ENCODE measurements around the gene CA12. TPM values are rescaled to one million over a fixed set of nuclear protein-coding genes. Genes with fewer than 3 reads are reported as not detected.

The CA12 gene
- total RNA-seq, 2 donors from 2014 or later: 1.2 to 2.1 TPM

DNA sequence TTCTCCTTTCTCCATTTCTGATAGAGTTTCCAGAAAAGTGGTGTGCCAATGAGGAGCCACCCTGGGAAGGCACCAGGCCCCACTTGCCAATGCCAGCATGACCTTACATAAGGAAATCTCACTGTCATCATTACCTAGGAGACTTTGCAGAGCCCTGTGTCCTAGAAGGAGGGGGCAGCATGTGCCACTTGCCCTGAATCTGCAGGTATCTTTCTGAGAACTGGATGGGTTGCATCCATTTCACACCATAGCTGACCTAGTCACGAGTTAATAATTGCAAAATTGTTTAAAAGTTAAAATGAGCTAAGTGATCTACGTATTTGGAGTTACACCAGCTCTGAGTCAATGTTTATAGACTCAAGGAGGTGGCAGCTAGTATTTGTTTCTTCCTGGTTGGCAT, 14.3 kb downstream of the CA12 start:
- 90% methylated on average over 2 of the region's 2 CpGs for WGBS, 2 experiments (ENCODE audit: insufficient coverage in 1 of 2, insufficient read length in 1 of 2)
- no peak overlapping the region for H3K9ac ChIP-seq (ENCODE audit: extremely low read depth, low read length, poor library complexity, severe bottlenecking)
- peaks cover 18% of the 10 kb centered on the region for H3K4me1 Mint-ChIP-seq
- TF ChIP-seq, protein P1, sequence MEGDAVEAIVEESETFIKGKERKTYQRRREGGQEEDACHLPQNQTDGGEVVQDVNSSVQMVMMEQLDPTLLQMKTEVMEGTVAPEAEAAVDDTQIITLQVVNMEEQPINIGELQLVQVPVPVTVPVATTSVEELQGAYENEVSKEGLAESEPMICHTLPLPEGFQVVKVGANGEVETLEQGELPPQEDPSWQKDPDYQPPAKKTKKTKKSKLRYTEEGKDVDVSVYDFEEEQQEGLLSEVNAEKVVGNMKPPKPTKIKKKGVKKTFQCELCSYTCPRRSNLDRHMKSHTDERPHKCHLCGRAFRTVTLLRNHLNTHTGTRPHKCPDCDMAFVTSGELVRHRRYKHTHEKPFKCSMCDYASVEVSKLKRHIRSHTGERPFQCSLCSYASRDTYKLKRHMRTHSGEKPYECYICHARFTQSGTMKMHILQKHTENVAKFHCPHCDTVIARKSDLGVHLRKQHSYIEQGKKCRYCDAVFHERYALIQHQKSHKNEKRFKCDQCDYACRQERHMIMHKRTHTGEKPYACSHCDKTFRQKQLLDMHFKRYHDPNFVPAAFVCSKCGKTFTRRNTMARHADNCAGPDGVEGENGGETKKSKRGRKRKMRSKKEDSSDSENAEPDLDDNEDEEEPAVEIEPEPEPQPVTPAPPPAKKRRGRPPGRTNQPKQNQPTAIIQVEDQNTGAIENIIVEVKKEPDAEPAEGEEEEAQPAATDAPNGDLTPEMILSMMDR (conservative IDR thresholded peaks at IDR 0.05): no peak
- H3K36me3 ChIP-seq (ENCODE audit: control insufficient read depth, insufficient read depth, low read length): no peaks in the 10 kb centered on the region
- H3K4me1 ChIP-seq (ENCODE audit: control insufficient read depth, insufficient read depth, low read length): no peaks in the 10 kb centered on the region
- H3K9me3 Mint-ChIP-seq: no peaks in the 10 kb centered on the region
- no peaks in the 10 kb centered on the region for H3K27me3 ChIP-seq (ENCODE audit: control insufficient read depth, insufficient read depth, low read length, poor library complexity, severe bottlenecking)
- H3K27ac Mint-ChIP-seq: no peak overlapping the region
- no peak overlapping the region for H3K4me3 Mint-ChIP-seq
- H3K4me3 ChIP-seq (ENCODE audit: low read length): no peak overlapping the region
- H3K27me3 Mint-ChIP-seq (ENCODE audit: insufficient read depth): peaks cover 10% of the 10 kb centered on the region
- H3K9me3 ChIP-seq (ENCODE audit: control insufficient read depth, low read length): no peaks in the 10 kb centered on the region
- H3K36me3 Mint-ChIP-seq (ENCODE audit: low read depth): no peaks in the 10 kb centered on the region
- DNase-seq: no peak
- no peak overlapping the region for H3K27ac ChIP-seq (ENCODE audit: low read depth, low read length)

DNA sequence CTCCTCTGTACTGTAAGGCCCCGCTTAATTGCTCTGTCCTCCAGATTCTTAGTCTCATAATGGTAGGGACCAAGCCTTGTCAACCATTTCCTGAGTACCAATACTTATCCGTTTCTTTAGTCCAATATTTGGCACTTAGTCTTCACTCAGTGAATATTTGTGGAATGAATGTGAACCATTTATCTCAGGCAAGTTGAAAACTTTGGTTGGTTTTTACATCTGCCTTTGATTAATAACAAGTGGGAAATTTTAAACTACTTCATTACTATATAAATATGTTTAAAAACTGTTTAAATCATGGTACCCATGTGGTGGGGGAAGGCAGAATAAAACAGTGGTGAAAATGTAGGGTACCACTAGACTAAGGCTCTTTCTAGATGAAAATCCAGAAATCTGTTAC, 15.2 kb downstream of the CA12 start:
- no peaks in the 10 kb centered on the region for H3K4me1 ChIP-seq (ENCODE audit: control insufficient read depth, insufficient read depth, low read length)
- TF ChIP-seq, protein P1 (conservative IDR thresholded peaks at IDR 0.05): no peak
- H3K36me3 Mint-ChIP-seq (ENCODE audit: low read depth): no peaks in the 10 kb centered on the region
- DNase-seq: no peak
- H3K36me3 ChIP-seq (ENCODE audit: control insufficient read depth, insufficient read depth, low read length): no peaks in the 10 kb centered on the region
- no peak overlapping the region for H3K27ac Mint-ChIP-seq
- H3K4me3 Mint-ChIP-seq: no peak overlapping the region
- H3K9me3 Mint-ChIP-seq: no peaks in the 10 kb centered on the region
- no peak overlapping the region for H3K4me3 ChIP-seq (ENCODE audit: low read length)
- H3K9me3 ChIP-seq (ENCODE audit: control insufficient read depth, low read length): no peaks in the 10 kb centered on the region
- no peaks in the 10 kb centered on the region for H3K27me3 ChIP-seq (ENCODE audit: control insufficient read depth, insufficient read depth, low read length, poor library complexity, severe bottlenecking)
- no peak overlapping the region for H3K27ac ChIP-seq (ENCODE audit: low read depth, low read length)
- WGBS, 2 experiments (ENCODE audit: insufficient coverage in 1 of 2, insufficient read length in 1 of 2): 98% methylated on average over 2 of the region's 2 CpGs; no CpG with 5 or more reads in 1 of the 2 experiments
- H3K27me3 Mint-ChIP-seq (ENCODE audit: insufficient read depth): peaks cover 16% of the 10 kb centered on the region
- peaks cover 22% of the 10 kb centered on the region for H3K4me1 Mint-ChIP-seq
- no peak overlapping the region for H3K9ac ChIP-seq (ENCODE audit: extremely low read depth, low read length, poor library complexity, severe bottlenecking)

DNA sequence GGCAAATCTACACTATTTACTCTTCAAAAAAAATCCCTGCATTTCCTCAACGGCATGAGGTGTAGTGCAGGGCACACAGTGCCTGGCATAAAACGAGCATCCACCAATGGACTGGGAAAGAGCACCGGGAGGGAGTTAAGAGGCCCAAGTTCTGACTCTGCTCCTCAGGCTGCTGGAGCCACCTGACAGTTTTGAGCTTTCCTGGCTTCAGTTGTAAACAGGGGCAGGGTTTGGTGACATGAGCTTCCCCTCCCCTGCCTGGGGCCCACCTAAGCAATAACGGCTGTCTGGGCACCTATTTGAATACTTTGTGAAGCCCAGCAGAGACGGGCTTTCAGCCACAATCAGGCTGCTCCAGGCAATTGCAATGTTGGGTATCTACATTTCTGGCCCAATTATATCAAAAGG, 16.4 kb downstream of the CA12 start:
- H3K4me1 Mint-ChIP-seq: peaks cover 18% of the 10 kb centered on the region
- no peak overlapping the region for H3K4me3 Mint-ChIP-seq

More for the DNA sequence above, 16.4 kb downstream of the CA12 start:
- Mint-ChIP-seq H3K9me3 (no peaks in the 10 kb centered on the region), H3K27ac (no peak overlapping the region), H3K27me3 (ENCODE audit: insufficient read depth) (peaks cover 20% of the 10 kb centered on the region), H3K36me3 (ENCODE audit: low read depth) (no peaks in the 10 kb centered on the region)
- no peak overlapping the region for H3K4me3 ChIP-seq (ENCODE audit: low read length)
- H3K27ac ChIP-seq (ENCODE audit: low read depth, low read length): no peak overlapping the region
- H3K27me3 ChIP-seq (ENCODE audit: control insufficient read depth, insufficient read depth, low read length, poor library complexity, severe bottlenecking): no peaks in the 10 kb centered on the region
- DNase-seq: no peak
- no peaks in the 10 kb centered on the region for H3K9me3 ChIP-seq (ENCODE audit: control insufficient read depth, low read length)
- 81 to 94% methylated on average over 2 to 5 of the region's 5 CpGs for WGBS, 2 experiments (ENCODE audit: insufficient coverage in 1 of 2, insufficient read length in 1 of 2)
- H3K4me1 ChIP-seq (ENCODE audit: control insufficient read depth, insufficient read depth, low read length): no peaks in the 10 kb centered on the region
- H3K9ac ChIP-seq (ENCODE audit: extremely low read depth, low read length, poor library complexity, severe bottlenecking): no peak overlapping the region
- TF ChIP-seq, protein P1 (conservative IDR thresholded peaks at IDR 0.05): no peak
- no peaks in the 10 kb centered on the region for H3K36me3 ChIP-seq (ENCODE audit: control insufficient read depth, insufficient read depth, low read length)

All from endodermal cell (in vitro differentiated cells).